AML-193 (cell line): ENCODE measurements around the gene RNF150.

ENCODE experiments used
- DNase-seq, 2 experiments: peaks; one replicate each; lab custom pipeline; 2025; lab: John Stamatoyannopoulos, UW

The RNF150 gene

DNA sequence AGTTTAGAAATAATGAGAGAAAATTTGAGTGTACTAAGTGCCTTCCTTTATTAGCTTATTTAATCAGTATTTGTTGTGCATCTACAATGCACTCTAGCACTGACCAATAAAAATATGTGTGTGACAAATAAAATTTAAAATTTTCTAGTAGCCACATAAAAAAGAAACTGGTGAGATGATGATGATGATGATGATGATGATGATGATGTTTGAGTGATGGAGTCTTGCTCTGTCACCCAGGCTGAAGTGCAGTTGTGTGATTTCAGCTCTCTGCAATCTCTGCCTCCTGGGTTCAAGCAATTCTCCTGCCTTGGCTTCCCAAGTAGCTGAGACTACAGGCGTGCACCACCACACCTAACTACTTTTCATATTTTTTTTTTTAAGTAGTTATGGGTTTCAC is 110.2 kb downstream of the RNF150 start:
- no peak for DNase-seq

DNA sequence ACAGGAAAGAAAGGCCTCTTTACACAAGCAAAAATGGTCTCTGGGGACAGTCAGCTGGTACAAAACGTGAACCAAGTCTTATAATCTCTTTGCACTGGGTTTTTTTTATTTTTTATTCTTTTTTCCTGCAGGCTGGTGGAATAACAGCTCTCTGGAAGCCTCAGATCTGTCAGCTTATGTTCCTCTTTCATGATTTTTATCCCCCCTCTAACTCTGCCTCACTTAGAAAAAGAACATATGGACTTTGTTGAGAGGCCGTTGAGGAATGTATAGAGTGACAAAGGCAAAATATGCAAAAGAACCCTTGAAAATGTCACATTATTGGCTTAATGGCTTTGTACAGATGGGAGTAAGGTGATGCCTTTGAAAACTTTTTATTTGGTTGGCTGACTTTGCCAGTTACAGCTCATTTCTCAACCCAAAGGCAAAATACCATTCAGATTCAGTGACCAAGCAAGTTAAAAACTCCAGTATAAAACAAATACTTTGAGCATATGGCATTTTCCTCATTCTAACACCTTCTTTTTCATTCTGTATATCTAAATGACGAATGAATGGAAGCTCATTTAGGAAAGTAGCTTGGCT is 111.1 kb downstream of the RNF150 start:
- DNase-seq, result no peak

- no peak for DNase-seq
Observed at GRCh38 chr4:141021397-141022110, 111.7 kb downstream of the RNF150 start.

DNA sequence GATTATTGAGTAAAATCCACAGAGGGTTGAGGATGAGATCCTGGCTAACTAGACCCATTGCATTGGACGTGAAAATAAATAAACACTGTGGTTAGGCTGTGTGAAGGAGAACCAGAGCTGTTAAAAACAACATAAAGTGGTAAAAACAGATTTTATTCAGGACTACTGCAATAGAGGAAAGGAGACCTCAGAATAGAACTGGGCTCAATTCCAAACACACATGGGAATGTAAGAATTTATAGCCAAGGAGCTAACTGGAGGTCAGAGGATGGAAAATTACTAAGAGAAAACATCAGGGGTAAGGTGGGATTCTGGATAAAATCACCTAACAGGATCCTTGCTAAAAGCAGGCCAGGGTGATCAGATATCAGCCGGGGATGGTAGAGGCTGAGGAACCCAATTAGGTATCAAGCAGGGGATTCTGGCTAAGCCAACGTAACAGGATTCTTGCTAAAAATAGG is 112.4 kb downstream of the RNF150 start:
- no peak for DNase-seq

- DNase-seq, result no peak
Observed at GRCh38 chr4:141019768-141020167, 113.5 kb downstream of the RNF150 start.

GRCh38 chr4:141016117-141016798 is 117.0 kb downstream of the RNF150 start:
- no peak for DNase-seq

GRCh38 chr4:141013899-141014298 is 119.4 kb downstream of the RNF150 start:
- DNase-seq, result no peak

DNA sequence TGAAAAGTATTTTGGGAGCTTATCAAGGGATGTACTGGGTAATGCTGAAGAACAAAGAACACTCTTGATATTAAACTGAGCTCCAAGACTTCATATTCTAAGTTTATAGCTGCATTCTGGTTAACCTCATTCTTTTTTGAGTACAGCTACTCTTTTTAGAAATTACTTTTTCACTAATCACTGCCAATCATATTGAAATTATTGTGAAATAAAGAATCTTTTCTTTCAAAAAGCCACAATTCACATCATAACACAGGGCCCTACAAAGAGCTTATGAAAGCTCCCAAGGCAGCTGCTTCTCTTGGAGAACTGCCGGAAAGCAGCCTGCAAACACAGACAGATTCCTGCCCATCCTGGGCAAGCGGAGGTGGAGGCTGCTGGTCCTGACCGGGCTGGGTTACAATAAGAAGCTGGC is 121.4 kb downstream of the RNF150 start:
- no peak for DNase-seq

DNA sequence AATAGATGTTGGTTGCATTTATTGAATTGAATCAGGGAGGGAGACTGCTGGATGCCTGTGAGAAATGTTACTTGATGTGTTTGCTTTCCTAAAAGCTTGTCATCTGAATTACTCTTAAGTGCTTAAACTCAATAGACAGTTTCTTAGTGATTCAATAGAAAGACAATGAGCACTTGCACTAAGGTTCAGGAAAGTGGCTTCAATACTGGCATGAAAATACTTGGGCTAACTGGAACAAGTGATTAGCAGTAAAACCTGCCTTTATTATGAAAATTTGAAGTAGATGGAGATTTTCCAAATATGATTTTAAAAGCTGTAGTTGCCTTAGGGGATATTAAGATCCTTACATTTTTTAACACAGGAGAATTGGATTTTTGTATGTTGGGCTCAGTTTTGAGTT is 123.3 kb downstream of the RNF150 start:
- DNase-seq, result no peak

- DNase-seq, result no peak
Observed at GRCh38 chr4:141009129-141009528, 124.1 kb downstream of the RNF150 start.

GRCh38 chr4:141006242-141006802 is 126.9 kb downstream of the RNF150 start:
- DNase-seq, result no peak

DNA sequence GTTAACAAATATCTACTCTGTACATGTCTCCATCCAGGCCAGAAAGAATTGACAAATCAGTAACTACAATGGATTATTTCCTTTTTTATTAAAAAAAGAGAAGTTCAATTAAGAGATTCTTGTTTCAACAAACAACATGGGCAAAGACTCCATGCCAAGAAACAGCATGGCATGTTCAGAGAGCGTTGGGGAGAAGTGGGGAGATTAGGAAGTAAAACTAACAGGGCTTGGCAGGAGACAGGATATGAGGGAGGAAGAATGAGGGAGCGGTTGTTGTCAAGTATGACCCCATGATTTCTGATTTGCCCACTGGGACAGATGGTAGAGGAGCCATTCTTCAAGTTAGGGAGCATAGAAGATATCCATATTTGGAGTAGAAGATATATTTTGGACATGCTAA is 128.4 kb downstream of the RNF150 start:
- no peak for DNase-seq

- DNase-seq, result no peak
Observed at GRCh38 chr4:141003193-141003592, 130.1 kb downstream of the RNF150 start.

GRCh38 chr4:141002323-141002805 is 130.9 kb downstream of the RNF150 start:
- no peak for DNase-seq

- DNase-seq, result no peak
Observed at GRCh38 chr4:140996766-140997165, 136.5 kb downstream of the RNF150 start.

- DNase-seq, result no peak
Observed at GRCh38 chr4:140995058-140995457, 138.2 kb downstream of the RNF150 start.

DNA sequence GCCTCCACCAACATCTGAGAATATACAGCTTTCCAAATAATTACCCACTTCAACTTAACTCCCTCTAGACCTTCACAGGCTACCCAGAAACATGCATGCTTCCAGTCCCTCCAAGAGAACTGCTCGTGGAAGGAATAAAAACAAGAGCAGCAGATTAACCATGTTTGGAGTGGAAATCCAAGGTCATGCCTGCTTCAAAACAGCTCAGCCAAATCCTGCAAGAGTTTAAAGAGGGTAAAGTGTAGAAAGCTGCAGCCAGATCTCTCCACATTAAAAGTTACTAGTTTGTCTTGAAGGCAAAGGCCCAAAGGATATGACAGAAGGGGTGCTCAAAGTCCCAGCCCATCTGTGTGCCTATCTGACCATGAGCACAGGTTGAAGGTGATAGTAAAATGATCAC is 139.3 kb downstream of the RNF150 start:
- no peak for DNase-seq

GRCh38 chr4:140993370-140993769 is 139.9 kb downstream of the RNF150 start:
- no peak for DNase-seq

DNA sequence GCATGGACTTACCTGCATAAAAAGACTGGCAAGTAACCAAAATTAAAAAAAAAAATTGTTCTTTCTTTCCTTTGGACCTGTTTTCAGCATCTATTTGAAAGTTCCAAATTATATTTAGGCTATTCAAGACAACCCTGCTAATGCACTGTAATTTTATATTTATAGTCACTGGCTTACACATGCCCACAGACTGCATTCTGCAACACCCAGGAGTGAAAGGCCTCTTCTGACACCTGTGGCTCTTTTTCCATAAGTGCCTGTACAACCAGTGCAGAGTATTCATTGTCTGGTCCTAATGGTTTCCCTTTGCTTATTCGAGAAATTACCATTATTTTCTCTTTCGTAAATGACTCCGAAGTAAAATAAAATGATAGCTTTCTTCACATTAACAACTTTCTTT is 143.3 kb downstream of the RNF150 start:
- no peak for DNase-seq

DNA sequence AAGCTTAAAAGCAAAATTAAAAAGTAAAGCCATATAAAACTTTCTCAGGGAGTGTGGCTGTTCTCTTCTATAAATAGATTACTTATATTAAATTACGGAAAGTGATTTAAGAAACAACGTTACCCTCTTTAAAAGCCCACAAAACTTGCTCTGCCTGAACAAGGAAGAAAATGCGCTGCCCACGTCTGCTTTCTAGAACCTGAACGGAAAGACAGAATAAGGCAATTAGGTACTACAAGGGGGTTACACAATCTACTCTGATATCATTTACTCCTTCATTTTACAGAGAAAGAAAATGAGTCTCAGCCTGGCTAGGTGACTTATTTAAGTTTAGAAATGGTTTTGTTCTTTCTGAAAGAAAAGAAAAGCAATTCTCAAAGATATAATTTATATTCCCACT is 147.2 kb downstream of the RNF150 start:
- no peak for DNase-seq

- DNase-seq, result no peak
Observed at GRCh38 chr4:140982613-140983340, 150.5 kb downstream of the RNF150 start.
